ENCODE measurements around the gene LCLAT1.
"Not testable (repeated sequence)": the region's sequence is repeated elsewhere in the genome, so short reads cannot be mapped to it uniquely, and the experiment has no call there.

LCLAT1 gene

DNA sequence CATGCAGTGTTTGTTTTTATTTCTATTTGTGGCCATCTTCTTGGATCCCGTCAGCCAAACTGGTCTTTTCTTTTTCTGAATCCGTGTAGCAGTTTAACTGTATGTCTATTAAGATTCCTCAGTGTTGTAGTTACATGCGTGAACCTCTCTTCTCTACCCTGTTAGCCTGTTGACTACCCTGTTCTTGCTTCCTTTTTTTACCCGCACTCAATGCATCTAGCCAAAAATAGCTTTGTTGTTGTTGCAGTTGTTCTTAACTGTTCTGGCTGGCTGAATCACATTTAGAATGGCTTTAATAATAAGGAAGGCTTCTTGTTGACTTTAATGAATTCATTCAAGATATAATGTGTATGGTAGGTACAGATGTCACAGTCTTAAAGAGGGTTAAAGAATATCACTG is 137.1 kb downstream of the LCLAT1 start:
- no peak overlapping the region for H3K27ac Mint-ChIP-seq
- H3K4me1 Mint-ChIP-seq (ENCODE audit: low read depth): peaks cover 25% of the 10 kb centered on the region
- no peaks in the 10 kb centered on the region for H3K27me3 Mint-ChIP-seq
- H3K9me3 Mint-ChIP-seq (ENCODE audit: low read depth): no peaks in the 10 kb centered on the region
- H3K4me3 Mint-ChIP-seq: no peak overlapping the region
- H3K36me3 Mint-ChIP-seq: peaks cover 36% of the 10 kb centered on the region

DNA sequence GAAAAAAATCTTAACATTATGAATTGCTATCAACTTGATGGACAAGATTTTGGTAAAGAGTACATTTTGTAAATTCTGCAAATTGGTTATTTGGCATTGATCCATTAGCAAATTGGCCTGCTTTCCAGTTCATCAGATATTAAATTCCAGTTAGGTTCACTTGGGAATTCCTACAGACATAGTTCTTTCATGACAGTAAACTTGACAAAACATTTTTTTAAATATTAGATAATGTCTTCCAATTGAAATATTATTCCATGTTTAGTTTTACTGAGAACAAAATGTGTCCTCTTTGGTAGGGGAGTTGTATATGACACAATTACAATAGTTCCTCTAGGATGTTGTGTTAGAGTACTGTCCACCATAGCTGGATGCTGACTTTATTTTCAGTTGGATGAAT is 141.9 kb downstream of the LCLAT1 start:
- H3K27ac Mint-ChIP-seq: no peak overlapping the region
- H3K9me3 Mint-ChIP-seq (ENCODE audit: low read depth): peaks cover 3% of the 10 kb centered on the region
- no peaks in the 10 kb centered on the region for H3K27me3 Mint-ChIP-seq
- peaks cover 4% of the 10 kb centered on the region for H3K4me1 Mint-ChIP-seq (ENCODE audit: low read depth)
- peaks cover 39% of the 10 kb centered on the region for H3K36me3 Mint-ChIP-seq
- no peak overlapping the region for H3K4me3 Mint-ChIP-seq

DNA sequence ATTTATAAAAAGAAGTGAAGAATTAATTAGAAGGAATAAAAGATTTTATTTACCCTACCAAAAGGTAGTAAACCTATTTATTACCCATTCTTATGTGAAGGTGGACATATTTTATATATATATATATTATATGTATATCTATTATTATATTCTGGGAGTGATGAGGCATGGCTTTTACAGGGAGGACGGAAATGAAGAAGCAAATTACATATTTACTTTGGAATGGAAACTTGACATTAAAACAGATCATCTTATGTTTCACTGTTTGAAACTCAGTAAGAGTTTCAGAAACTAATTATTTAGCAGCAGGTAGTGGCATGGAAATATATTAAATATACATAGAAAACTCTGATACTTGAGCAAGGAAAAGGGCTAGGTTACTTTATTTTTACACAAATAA is 143.4 kb downstream of the LCLAT1 start:
- Mint-ChIP-seq H3K27ac (no peak overlapping the region), H3K4me3 (no peak overlapping the region), H3K27me3 (no peaks in the 10 kb centered on the region), H3K9me3 (ENCODE audit: low read depth) (peaks cover 3% of the 10 kb centered on the region), H3K36me3 (peaks cover 33% of the 10 kb centered on the region), H3K4me1 (ENCODE audit: low read depth) (peaks cover 4% of the 10 kb centered on the region)

- Mint-ChIP-seq H3K4me3 (no peak overlapping the region), H3K36me3 (peaks cover 33% of the 10 kb centered on the region), H3K4me1 (ENCODE audit: low read depth) (peaks cover 8% of the 10 kb centered on the region), H3K27ac (no peak overlapping the region), H3K9me3 (ENCODE audit: low read depth) (peaks cover 7% of the 10 kb centered on the region), H3K27me3 (no peaks in the 10 kb centered on the region)
Measured at GRCh38 chr2:30591186-30591585, 144.1 kb downstream of the LCLAT1 start.

DNA sequence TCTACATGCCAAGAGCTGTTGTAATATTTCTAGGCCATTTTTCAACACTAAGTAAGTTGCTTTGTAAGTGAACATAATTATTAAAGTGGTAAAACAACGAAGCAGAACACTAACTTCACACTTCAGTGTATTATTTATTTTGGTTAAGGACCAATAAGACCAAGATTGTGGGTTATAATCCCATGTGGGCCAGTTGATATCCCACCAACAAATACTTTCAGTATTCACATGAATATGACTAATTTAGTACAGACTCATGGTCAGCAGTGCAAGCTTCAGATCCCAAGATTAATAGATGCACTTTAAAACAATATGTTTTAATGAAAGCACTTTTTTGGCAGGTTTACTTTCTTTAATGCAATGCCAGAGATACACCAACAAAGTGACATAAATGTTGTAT is 154.3 kb downstream of the LCLAT1 start:
- peaks cover 4% of the 10 kb centered on the region for H3K4me1 Mint-ChIP-seq (ENCODE audit: low read depth)
- no peak overlapping the region for H3K4me3 Mint-ChIP-seq
- peaks cover 3% of the 10 kb centered on the region for H3K9me3 Mint-ChIP-seq (ENCODE audit: low read depth)
- H3K36me3 Mint-ChIP-seq: peaks cover 45% of the 10 kb centered on the region
- H3K27me3 Mint-ChIP-seq: no peaks in the 10 kb centered on the region
- H3K27ac Mint-ChIP-seq: no peak overlapping the region

- Mint-ChIP-seq H3K27me3 (no peaks in the 10 kb centered on the region), H3K4me3 (no peak overlapping the region), H3K9me3 (ENCODE audit: low read depth) (no peaks in the 10 kb centered on the region), H3K36me3 (peaks cover 27% of the 10 kb centered on the region), H3K27ac (no peak overlapping the region), H3K4me1 (ENCODE audit: low read depth) (peaks cover 4% of the 10 kb centered on the region)
Measured at GRCh38 chr2:30605197-30605596, 158.2 kb downstream of the LCLAT1 start.

GRCh38 chr2:30608643-30609042 is 161.6 kb downstream of the LCLAT1 start:
- Mint-ChIP-seq H3K4me3 (no peak overlapping the region), H3K4me1 (ENCODE audit: low read depth) (peaks cover 2% of the 10 kb centered on the region), H3K9me3 (ENCODE audit: low read depth) (no peaks in the 10 kb centered on the region), H3K36me3 (peaks cover 15% of the 10 kb centered on the region), H3K27me3 (no peaks in the 10 kb centered on the region), H3K27ac (no peak overlapping the region)

- Mint-ChIP-seq H3K27ac (no peak overlapping the region), H3K9me3 (ENCODE audit: low read depth) (no peaks in the 10 kb centered on the region), H3K36me3 (peaks cover 16% of the 10 kb centered on the region), H3K4me3 (no peak overlapping the region), H3K4me1 (ENCODE audit: low read depth) (peaks cover 7% of the 10 kb centered on the region), H3K27me3 (no peaks in the 10 kb centered on the region)
Measured at GRCh38 chr2:30611583-30611982, 164.5 kb downstream of the LCLAT1 start.

- Mint-ChIP-seq H3K9me3 (ENCODE audit: low read depth) (no peaks in the 10 kb centered on the region), H3K27me3 (no peaks in the 10 kb centered on the region), H3K4me3 (no peak overlapping the region)
Measured at GRCh38 chr2:30612371-30612770, 165.3 kb downstream of the LCLAT1 start.

GRCh38 chr2:30613001-30613400 is 166.0 kb downstream of the LCLAT1 start:
- H3K27me3 Mint-ChIP-seq: no peaks in the 10 kb centered on the region
- peaks cover 7% of the 10 kb centered on the region for H3K4me1 Mint-ChIP-seq (ENCODE audit: low read depth)
- peak overlapping the region; percentile 17 for H3K27ac Mint-ChIP-seq
- H3K9me3 Mint-ChIP-seq (ENCODE audit: low read depth): no peaks in the 10 kb centered on the region
- H3K4me3 Mint-ChIP-seq: no peak overlapping the region
- H3K36me3 Mint-ChIP-seq: peaks cover 16% of the 10 kb centered on the region

More at GRCh38 chr2:30612371-30612770, 165.3 kb downstream of the LCLAT1 start:
- H3K4me1 Mint-ChIP-seq (ENCODE audit: low read depth): peaks cover 7% of the 10 kb centered on the region
- no peak overlapping the region for H3K27ac Mint-ChIP-seq
- peaks cover 16% of the 10 kb centered on the region for H3K36me3 Mint-ChIP-seq

DNA sequence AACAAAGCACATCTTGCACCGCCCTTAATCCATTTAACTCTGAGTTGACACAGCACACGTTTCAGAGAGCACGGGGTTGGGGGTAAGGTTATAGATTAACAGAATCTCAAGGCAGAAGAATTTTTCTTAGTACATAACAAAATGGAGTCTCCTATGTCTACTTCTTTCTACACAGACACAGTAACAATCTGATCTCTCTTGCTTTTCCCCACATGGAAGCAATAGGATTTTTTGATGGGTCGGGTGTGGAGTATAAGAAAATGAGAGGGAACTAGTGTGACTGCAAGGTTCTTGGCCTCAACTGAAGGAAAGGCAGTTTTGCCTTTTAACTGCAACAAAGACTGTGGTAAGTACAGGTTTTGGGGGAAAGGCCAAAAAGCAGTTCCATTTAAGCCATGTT is 167.2 kb downstream of the LCLAT1 start:
- H3K27ac Mint-ChIP-seq; H3K9me3 Mint-ChIP-seq (ENCODE audit: low read depth); H3K4me1 Mint-ChIP-seq (ENCODE audit: low read depth); H3K4me3 Mint-ChIP-seq; H3K27me3 Mint-ChIP-seq: not testable (repeated sequence)
- H3K36me3 Mint-ChIP-seq: peaks cover 14% of the 10 kb centered on the region

DNA sequence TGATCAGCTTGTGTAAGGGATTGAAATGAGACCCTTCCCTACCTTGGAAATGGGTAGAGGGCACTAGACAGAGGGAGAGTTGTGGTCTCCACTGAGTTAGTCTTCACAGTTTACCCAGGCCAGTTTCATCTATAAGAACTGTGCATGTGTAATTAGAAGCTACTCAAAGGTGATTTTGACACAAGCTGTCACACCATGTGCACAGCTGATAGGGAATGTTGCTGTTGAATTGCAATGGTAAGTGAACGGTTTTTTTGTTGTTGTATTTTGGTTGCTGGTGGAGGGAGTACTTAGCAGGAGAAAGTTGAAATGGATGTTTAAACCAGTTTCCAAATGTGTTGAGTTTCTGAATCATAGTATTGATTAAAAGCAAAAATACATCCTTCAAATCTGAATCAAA is 168.9 kb downstream of the LCLAT1 start:
- Mint-ChIP-seq H3K9me3 (ENCODE audit: low read depth) (no peaks in the 10 kb centered on the region), H3K4me3 (no peak overlapping the region), H3K4me1 (ENCODE audit: low read depth) (peaks cover 7% of the 10 kb centered on the region), H3K27me3 (no peaks in the 10 kb centered on the region), H3K36me3 (peaks cover 16% of the 10 kb centered on the region), H3K27ac (no peak overlapping the region)

DNA sequence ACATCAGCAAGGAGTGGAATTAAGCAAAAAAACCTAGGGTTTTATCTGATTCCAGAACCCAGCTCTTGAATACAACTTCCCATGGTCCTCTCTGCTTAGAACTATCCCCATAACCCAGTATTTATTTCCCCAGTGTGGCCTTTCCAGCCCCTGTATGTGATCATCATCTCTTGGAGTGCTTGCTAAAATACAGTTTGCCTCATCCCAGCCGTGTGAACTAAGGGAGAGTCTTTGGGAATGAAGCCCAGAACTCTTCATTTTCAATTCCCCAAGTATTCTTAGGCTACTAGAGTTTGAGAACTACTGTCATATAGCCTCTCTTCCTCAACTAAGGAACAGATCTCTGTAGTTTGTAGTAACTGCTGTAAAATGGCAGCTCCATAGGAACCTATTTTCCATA is 173.1 kb downstream of the LCLAT1 start:
- H3K36me3 Mint-ChIP-seq: peaks cover 27% of the 10 kb centered on the region
- no peaks in the 10 kb centered on the region for H3K9me3 Mint-ChIP-seq (ENCODE audit: low read depth)
- peak overlapping the region; percentile 71 for H3K27ac Mint-ChIP-seq
- no peaks in the 10 kb centered on the region for H3K27me3 Mint-ChIP-seq
- H3K4me3 Mint-ChIP-seq: no peak overlapping the region
- H3K4me1 Mint-ChIP-seq (ENCODE audit: low read depth): peaks cover 32% of the 10 kb centered on the region

GRCh38 chr2:30621836-30622235 is 174.8 kb downstream of the LCLAT1 start:
- Mint-ChIP-seq H3K9me3 (ENCODE audit: low read depth) (no peaks in the 10 kb centered on the region), H3K4me1 (ENCODE audit: low read depth) (peaks cover 44% of the 10 kb centered on the region), H3K27me3 (no peaks in the 10 kb centered on the region), H3K27ac (no peak overlapping the region), H3K36me3 (peaks cover 24% of the 10 kb centered on the region), H3K4me3 (no peak overlapping the region)

DNA sequence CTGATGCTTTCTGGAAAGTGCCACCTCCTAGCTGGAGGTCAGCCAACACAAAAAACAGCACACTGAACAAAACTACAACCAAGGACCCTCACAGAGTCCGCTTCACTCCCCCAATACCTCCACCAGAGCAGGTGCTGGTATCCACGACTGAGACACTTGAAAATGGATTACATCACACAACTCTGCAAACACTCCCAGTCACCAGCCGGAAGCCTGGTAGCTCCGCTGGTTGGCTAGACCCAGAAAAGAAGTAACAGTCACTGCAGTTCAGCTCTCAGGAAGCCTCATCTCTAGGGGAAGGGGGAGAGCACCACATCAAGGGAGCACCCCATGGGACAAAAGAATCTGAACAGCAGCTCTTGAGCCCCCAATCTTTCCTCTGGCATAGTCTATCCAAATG is 175.4 kb downstream of the LCLAT1 start:
- peak overlapping the region; percentile 1 for H3K4me3 Mint-ChIP-seq
- peaks cover 24% of the 10 kb centered on the region for H3K36me3 Mint-ChIP-seq
- H3K27ac Mint-ChIP-seq: peak overlapping the region; percentile 23
- no peaks in the 10 kb centered on the region for H3K27me3 Mint-ChIP-seq
- peaks cover 48% of the 10 kb centered on the region for H3K4me1 Mint-ChIP-seq (ENCODE audit: low read depth)
- no peaks in the 10 kb centered on the region for H3K9me3 Mint-ChIP-seq (ENCODE audit: low read depth)

DNA sequence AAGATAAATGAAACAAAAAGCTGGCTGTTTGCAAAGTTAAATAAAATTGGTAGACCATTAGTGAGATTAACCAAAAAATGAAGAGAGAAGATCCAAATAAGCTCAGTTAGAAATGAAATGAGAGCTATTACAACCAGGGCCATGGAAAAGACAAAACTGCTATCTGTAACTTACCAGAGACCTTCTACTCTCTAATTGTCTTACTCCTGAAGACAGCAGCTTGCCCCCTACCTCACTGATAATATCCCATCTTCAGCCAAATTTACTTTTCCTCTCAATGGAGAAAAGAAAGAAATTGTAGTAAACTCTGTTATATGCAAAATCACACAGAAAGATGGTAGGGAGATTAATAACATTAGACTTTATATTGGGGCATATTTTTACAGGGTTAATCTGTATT is 178.2 kb downstream of the LCLAT1 start:
- H3K4me1 Mint-ChIP-seq (ENCODE audit: low read depth): peaks cover 63% of the 10 kb centered on the region
- H3K36me3 Mint-ChIP-seq: peaks cover 26% of the 10 kb centered on the region
- no peaks in the 10 kb centered on the region for H3K9me3 Mint-ChIP-seq (ENCODE audit: low read depth)
- no peak overlapping the region for H3K27ac Mint-ChIP-seq
- H3K27me3 Mint-ChIP-seq: no peaks in the 10 kb centered on the region
- H3K4me3 Mint-ChIP-seq: no peak overlapping the region

All from activated naive CD8-positive, alpha-beta T cell (primary cell).